Right lung (tissue), 5 donors: ENCODE results near the gene WDFY2. TPM values are rescaled to one million over a fixed set of nuclear protein-coding genes. Genes with fewer than 3 reads are reported as not detected.

ENCODE experiments used
- DNase-seq, 2 donors: peaks; one replicate each; pipeline ENCODE4 v3.0.0-alpha.2; 2013
- polyA plus RNA-seq, 5 donors: library from polyadenylated mRNA; unstranded; fragments of 120-200 nt; gene quantifications; one replicate each; pipeline versions ENCODE4 v1.2.1 to v1.2.3, GENCODE V29; 2013; ENCODE audit warnings: inconsistent platforms in 1 of 5, low replicate concordance in 1 of 5; ENCODE audit not compliant: insufficient read length in 5 of 5, insufficient read depth in 1 of 5

Gene WDFY2
- polyA plus RNA-seq, 5 donors = 15.5 to 29.0 (median 24.8) TPM

- DNase-seq = no peak
These were observed 149.4 kb downstream of the WDFY2 start for GRCh38 chr13:51733374-51734298.

GRCh38 chr13:51734786-51735185, 150.5 kb downstream of the WDFY2 start:
- no peak for DNase-seq

- DNase-seq = no peak
These were observed 153.3 kb downstream of the WDFY2 start for GRCh38 chr13:51737609-51738008.

- no peak for DNase-seq
These were observed 154.1 kb downstream of the WDFY2 start for GRCh38 chr13:51738226-51738905.

GRCh38 chr13:51739027-51739764, 154.9 kb downstream of the WDFY2 start:
- no peak for DNase-seq

- no peak for DNase-seq
These were observed 156.4 kb downstream of the WDFY2 start for GRCh38 chr13:51740698-51741097.

- DNase-seq = no peak
These were observed 157.8 kb downstream of the WDFY2 start for GRCh38 chr13:51742031-51742430.

GRCh38 chr13:51742611-51743010, 158.3 kb downstream of the WDFY2 start:
- DNase-seq = no peak

GRCh38 chr13:51745243-51745642, 161.0 kb downstream of the WDFY2 start:
- no peak for DNase-seq

GRCh38 chr13:51746802-51747201, 162.5 kb downstream of the WDFY2 start:
- DNase-seq = no peak

- DNase-seq = no peak
These were observed 163.5 kb downstream of the WDFY2 start for GRCh38 chr13:51747438-51748434.

GRCh38 chr13:51756651-51757050, 172.4 kb downstream of the WDFY2 start:
- DNase-seq = no peak

GRCh38 chr13:51758691-51759090, 174.4 kb downstream of the WDFY2 start:
- DNase-seq = no peak

GRCh38 chr13:51759240-51759639, 175.0 kb downstream of the WDFY2 start:
- no peak for DNase-seq

GRCh38 chr13:51760592-51760991, 176.3 kb downstream of the WDFY2 start:
- DNase-seq = no peak

- DNase-seq = no peak
These were observed 177.5 kb downstream of the WDFY2 start for GRCh38 chr13:51761643-51762350.

- no peak for DNase-seq
These were observed 179.2 kb downstream of the WDFY2 start for GRCh38 chr13:51763486-51763885.

GRCh38 chr13:51764184-51765141, 180.2 kb downstream of the WDFY2 start:
- peak; percentile 42 to 53 for DNase-seq

GRCh38 chr13:51765142-51765515, 180.9 kb downstream of the WDFY2 start:
- no peak for DNase-seq
